ENCODE measurements around the gene BNC1. TPM values are rescaled to one million over a fixed set of nuclear protein-coding genes. Genes with fewer than 3 reads are reported as not detected.

BNC1 gene
- total and polyA plus RNA-seq, 10 of the 15 experiments (the other 5 are each of a cell fraction or from before 2014, with no cell fraction given) = 0.01 TPM; not detected in 9

DNA sequence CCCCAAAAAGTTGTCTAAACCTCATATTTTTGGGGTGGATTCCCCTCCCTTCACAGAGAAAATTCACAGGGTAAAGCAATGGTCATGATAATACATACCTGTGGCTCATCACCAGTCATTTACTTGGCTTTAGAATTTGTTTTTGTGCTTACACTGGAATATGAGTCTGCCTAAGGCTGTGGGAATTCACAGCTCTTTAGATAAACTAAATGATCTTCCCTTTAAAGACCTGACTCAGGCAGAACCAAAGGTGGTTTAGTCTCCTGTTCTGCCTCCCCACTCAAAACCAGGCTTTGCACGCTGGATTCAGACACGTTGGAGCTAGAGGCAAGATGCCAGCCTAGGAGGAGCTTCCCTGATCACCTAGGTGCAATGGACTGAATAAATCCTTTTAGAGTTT, 40.3 kb upstream of the BNC1 start:
- Histone ChIP-seq H3K36me3 (ENCODE audit: control insufficient read depth in 2 of 2, insufficient read depth in 2 of 2, low read length in 1 of 2) (no peaks in the 10 kb centered on the region), H3K4me3 (no peak overlapping the region), H2AFZ (ENCODE audit: control insufficient read depth, low read depth, low read length) (no peak overlapping the region), H3K79me2 (ENCODE audit: control insufficient read depth, insufficient read depth, low read length) (no peaks in the 10 kb centered on the region), H3K4me1 (ENCODE audit: control insufficient read depth, insufficient read depth, low read length) (no peaks in the 10 kb centered on the region), H4K20me1 (ENCODE audit: control insufficient read depth, insufficient read depth) (no peaks in the 10 kb centered on the region), H3K9ac (ENCODE audit: control insufficient read depth, insufficient read depth, low read length) (no peak overlapping the region), H3K27ac (ENCODE audit: control insufficient read depth, insufficient read depth) (no peak overlapping the region), H3K27me3 (replicated peaks in 1 of 2; ENCODE audit: control insufficient read depth in 2 of 2, insufficient read depth in 2 of 2, low read length in 1 of 2) (no peaks in the 10 kb centered on the region), H3K4me2 (ENCODE audit: control insufficient read depth, insufficient read depth) (no peak overlapping the region), H3K9me3 (replicated peaks; ENCODE audit: control insufficient read depth, insufficient read depth, low read length) (no peaks in the 10 kb centered on the region)
- no TSS peak for BruUV-seq (replicated peaks)
- SMC1A ChIA-PET (ENCODE audit: uncharacterized antibody, unreplicated experiment) = no interaction called here
- in situ Hi-C loops (cut with MboI) (no loop called here), intact Hi-C loops (cut with micrococcal nuclease; ENCODE audit: unreplicated experiment) (no loop called here)
- POLR2A ChIA-PET = no interaction called here
- DNase-seq (ENCODE audit: low read depth, low spot score) (no peak), FAIRE-seq (no peak), ATAC-seq (no peak)
- TF ChIP-seq ETV6 (conservative IDR thresholded peaks at IDR 0.05 in 1 of 2, IDR thresholded peaks at IDR 0.05 in 1 of 2; ENCODE audit: borderline replicate concordance in 1 of 2, low read depth in 1 of 2) = no peak
- RAD21 ChIA-PET (ENCODE audit: unreplicated experiment) = no interaction called here
- CTCF ChIA-PET = no interaction called here
- 14% methylated on average over 2 of the region's 2 CpGs for WGBS (ENCODE audit: insufficient coverage, insufficient replicate concordance, low lambda C conversion rate, missing lambda C conversion rate)

DNA sequence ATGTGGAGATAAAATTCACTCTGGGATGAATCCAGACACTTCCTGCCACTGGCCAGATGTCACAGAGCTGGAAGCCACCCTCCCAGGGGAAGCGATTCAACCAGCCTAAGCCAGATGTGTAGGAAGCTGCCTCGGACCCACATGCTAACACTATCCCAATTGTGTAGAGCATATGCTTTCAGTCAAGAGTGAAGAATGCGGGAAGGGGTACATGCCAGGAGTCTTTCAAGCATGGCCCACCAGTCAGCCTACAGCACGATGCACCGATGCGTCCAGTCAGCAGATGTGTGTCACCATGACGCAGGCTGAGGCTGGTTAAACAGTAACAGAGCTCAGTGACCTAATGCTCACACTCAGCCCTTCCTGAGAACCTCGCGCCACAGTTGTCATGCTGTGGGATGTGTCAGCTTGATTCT, 38.8 kb upstream of the BNC1 start:
- RAD21 ChIA-PET (ENCODE audit: unreplicated experiment) = no interaction called here

More for the DNA sequence above, 38.8 kb upstream of the BNC1 start:
- no TSS peak for BruUV-seq (replicated peaks)
- H3K4me2 ChIP-seq (ENCODE audit: control insufficient read depth, insufficient read depth) = no peak overlapping the region
- H3K79me2 ChIP-seq (ENCODE audit: control insufficient read depth, insufficient read depth, low read length) = no peaks in the 10 kb centered on the region
- no peaks in the 10 kb centered on the region for H3K4me1 ChIP-seq (ENCODE audit: control insufficient read depth, insufficient read depth, low read length)
- CTCF ChIA-PET = no interaction called here
- no peaks in the 10 kb centered on the region for H3K36me3 ChIP-seq (ENCODE audit: control insufficient read depth in 2 of 2, insufficient read depth in 2 of 2, low read length in 1 of 2)
- in situ Hi-C loops (cut with MboI) (no loop called here), intact Hi-C loops (cut with micrococcal nuclease; ENCODE audit: unreplicated experiment) (no loop called here)
- FAIRE-seq = no peak
- H3K27ac ChIP-seq (ENCODE audit: control insufficient read depth, insufficient read depth) = no peak overlapping the region
- no peak for DNase-seq (ENCODE audit: low read depth, low spot score)
- H3K9ac ChIP-seq (ENCODE audit: control insufficient read depth, insufficient read depth, low read length) = no peak overlapping the region
- 56% methylated on average over 9 of the region's 9 CpGs for WGBS (ENCODE audit: insufficient coverage, insufficient replicate concordance, low lambda C conversion rate, missing lambda C conversion rate)
- TF ChIP-seq, protein P1, sequence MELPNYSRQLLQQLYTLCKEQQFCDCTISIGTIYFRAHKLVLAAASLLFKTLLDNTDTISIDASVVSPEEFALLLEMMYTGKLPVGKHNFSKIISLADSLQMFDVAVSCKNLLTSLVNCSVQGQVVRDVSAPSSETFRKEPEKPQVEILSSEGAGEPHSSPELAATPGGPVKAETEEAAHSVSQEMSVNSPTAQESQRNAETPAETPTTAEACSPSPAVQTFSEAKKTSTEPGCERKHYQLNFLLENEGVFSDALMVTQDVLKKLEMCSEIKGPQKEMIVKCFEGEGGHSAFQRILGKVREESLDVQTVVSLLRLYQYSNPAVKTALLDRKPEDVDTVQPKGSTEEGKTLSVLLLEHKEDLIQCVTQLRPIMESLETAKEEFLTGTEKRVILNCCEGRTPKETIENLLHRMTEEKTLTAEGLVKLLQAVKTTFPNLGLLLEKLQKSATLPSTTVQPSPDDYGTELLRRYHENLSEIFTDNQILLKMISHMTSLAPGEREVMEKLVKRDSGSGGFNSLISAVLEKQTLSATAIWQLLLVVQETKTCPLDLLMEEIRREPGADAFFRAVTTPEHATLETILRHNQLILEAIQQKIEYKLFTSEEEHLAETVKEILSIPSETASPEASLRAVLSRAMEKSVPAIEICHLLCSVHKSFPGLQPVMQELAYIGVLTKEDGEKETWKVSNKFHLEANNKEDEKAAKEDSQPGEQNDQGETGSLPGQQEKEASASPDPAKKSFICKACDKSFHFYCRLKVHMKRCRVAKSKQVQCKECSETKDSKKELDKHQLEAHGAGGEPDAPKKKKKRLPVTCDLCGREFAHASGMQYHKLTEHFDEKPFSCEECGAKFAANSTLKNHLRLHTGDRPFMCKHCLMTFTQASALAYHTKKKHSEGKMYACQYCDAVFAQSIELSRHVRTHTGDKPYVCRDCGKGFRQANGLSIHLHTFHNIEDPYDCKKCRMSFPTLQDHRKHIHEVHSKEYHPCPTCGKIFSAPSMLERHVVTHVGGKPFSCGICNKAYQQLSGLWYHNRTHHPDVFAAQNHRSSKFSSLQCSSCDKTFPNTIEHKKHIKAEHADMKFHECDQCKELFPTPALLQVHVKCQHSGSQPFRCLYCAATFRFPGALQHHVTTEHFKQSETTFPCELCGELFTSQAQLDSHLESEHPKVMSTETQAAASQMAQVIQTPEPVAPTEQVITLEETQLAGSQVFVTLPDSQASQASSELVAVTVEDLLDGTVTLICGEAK (IDR thresholded peaks at IDR 0.05; ENCODE audit: borderline replicate concordance) = no peak
- TF ChIP-seq MXI1 (IDR thresholded peaks at IDR 0.05; ENCODE audit: low read depth, low read length) = no peak
- no peak overlapping the region for H2AFZ ChIP-seq (ENCODE audit: control insufficient read depth, low read depth, low read length)
- SMC1A ChIA-PET (ENCODE audit: uncharacterized antibody, unreplicated experiment) = no interaction called here
- POLR2A ChIA-PET = no interaction called here
- no peak overlapping the region for H3K4me3 ChIP-seq
- no peaks in the 10 kb centered on the region for H3K27me3 ChIP-seq (replicated peaks in 1 of 2; ENCODE audit: control insufficient read depth in 2 of 2, insufficient read depth in 2 of 2, low read length in 1 of 2)
- no peaks in the 10 kb centered on the region for H4K20me1 ChIP-seq (ENCODE audit: control insufficient read depth, insufficient read depth)
- peak; percentile 76 for ATAC-seq
- no peaks in the 10 kb centered on the region for H3K9me3 ChIP-seq (replicated peaks; ENCODE audit: control insufficient read depth, insufficient read depth, low read length)

Data from GM12878 (cell line).